Myocyte (in vitro differentiated cells): Measurements from ENCODE around the gene JMJD8. TPM values are rescaled to one million over a fixed set of nuclear protein-coding genes. Genes with fewer than 3 reads are reported as not detected.

Source experiments
- total RNA-seq: library from RNA; depleted of rRNA; stranded (reverse); fragments of >200 nt; gene quantifications from 2 replicates; pipeline ENCODE4 v1.2.3, GENCODE V29; 2014

JMJD8 gene
- total RNA-seq, 1 donor from 2014 or later: 74.5 TPM

Other genes starting within 250 kb of the JMJD8 start
- gene CAPN15, start 156.6 kb downstream of the JMJD8 start, total RNA-seq: 81.8 and 141 TPM in 2 replicates
- 2.9 and 12.5 TPM in 2 replicates for gene PRR35, start 123.9 kb downstream of the JMJD8 start, total RNA-seq
- 0.05 and 1.2 TPM in 2 replicates for gene NHLRC4, start 117.3 kb downstream of the JMJD8 start, total RNA-seq
- 45.4 and 59.9 TPM in 2 replicates for gene PIGQ, start 114.4 kb downstream of the JMJD8 start, total RNA-seq
- gene RAB40C, start 94.3 kb downstream of the JMJD8 start, total RNA-seq: 17.2 and 19.1 TPM in 2 replicates
- gene WFIKKN1, start 53.3 kb downstream of the JMJD8 start, total RNA-seq: 0.70 and 0.83 TPM in 2 replicates
- 83.6 and 83.7 TPM in 2 replicates for gene METTL26, start 48.0 kb downstream of the JMJD8 start, total RNA-seq
- gene MCRIP2, start 42.5 kb downstream of the JMJD8 start, total RNA-seq: 54.5 and 61.2 TPM in 2 replicates
- 6.5 and 8.0 TPM in 2 replicates for gene WDR90, start 35.0 kb downstream of the JMJD8 start, total RNA-seq
- gene RHOT2, start 16.2 kb downstream of the JMJD8 start, total RNA-seq: 70.3 and 73.9 TPM in 2 replicates
- gene RHBDL1, start 8.7 kb downstream of the JMJD8 start, total RNA-seq: 1.5 and 1.6 TPM in 2 replicates
- gene STUB1, start 3.9 kb downstream of the JMJD8 start, total RNA-seq: 239 and 243 TPM in 2 replicates
- gene WDR24, start 6.1 kb upstream of the JMJD8 start, total RNA-seq: 11.0 and 12.5 TPM in 2 replicates
- gene FBXL16, start 21.5 kb upstream of the JMJD8 start, total RNA-seq: 0.21 and 0.51 TPM in 2 replicates
- 105 and 172 TPM in 2 replicates for gene METRN, start 30.8 kb upstream of the JMJD8 start, total RNA-seq
- gene ANTKMT, start 36.8 kb upstream of the JMJD8 start, total RNA-seq: 44.0 and 71.7 TPM in 2 replicates
- 5.9 and 6.0 TPM in 2 replicates for gene CCDC78, start 42.1 kb upstream of the JMJD8 start, total RNA-seq
- 32.6 and 38.5 TPM in 2 replicates for gene HAGHL, start 42.8 kb upstream of the JMJD8 start, total RNA-seq
- 39.2 TPM in 2 replicates for gene CIAO3, start 56.7 kb upstream of the JMJD8 start, total RNA-seq
- not detected in 2 replicates for gene MSLN, start 76.4 kb upstream of the JMJD8 start, total RNA-seq
- gene RPUSD1, start 104.0 kb upstream of the JMJD8 start, total RNA-seq: 31.0 and 41.3 TPM in 2 replicates
- 7.5 and 10.0 TPM in 2 replicates for gene CHTF18, start 104.3 kb upstream of the JMJD8 start, total RNA-seq
- not detected in 2 replicates for gene GNG13, start 116.4 kb upstream of the JMJD8 start, total RNA-seq